ENCODE measurements around the gene LTBP3.

Gene LTBP3

GRCh38 chr11:65592858-65593517, 34.8 kb upstream of the LTBP3 start:
- Mint-ChIP-seq H3K27me3 (ENCODE audit: low read depth, poor library complexity) (peaks cover 47% of the 10 kb centered on the region), H3K4me1 (peaks cover 51% of the 10 kb centered on the region), H3K9me3 (no peaks in the 10 kb centered on the region), H3K4me3 (peak overlapping the region; percentile 62), H3K36me3 (ENCODE audit: low read depth) (peaks cover 10% of the 10 kb centered on the region), H3K27ac (no peak overlapping the region)
- TF ChIP-seq CTCF (IDR thresholded peaks at IDR 0.05): no peak
- DNase-seq: no peak

- Mint-ChIP-seq H3K4me3 (peak overlapping the region; percentile 59), H3K4me1 (peaks cover 59% of the 10 kb centered on the region), H3K27me3 (ENCODE audit: low read depth, poor library complexity) (peaks cover 47% of the 10 kb centered on the region), H3K27ac (no peak overlapping the region), H3K9me3 (no peaks in the 10 kb centered on the region), H3K36me3 (ENCODE audit: low read depth) (peaks cover 5% of the 10 kb centered on the region)
- DNase-seq: peak; percentile 72
- no peak for TF ChIP-seq CTCF (IDR thresholded peaks at IDR 0.05)
Measured at GRCh38 chr11:65591939-65592857, 34.0 kb upstream of the LTBP3 start.

- Mint-ChIP-seq H3K4me1 (peaks cover 74% of the 10 kb centered on the region), H3K27ac (no peak overlapping the region), H3K27me3 (ENCODE audit: low read depth, poor library complexity) (peaks cover 50% of the 10 kb centered on the region), H3K9me3 (no peaks in the 10 kb centered on the region), H3K36me3 (ENCODE audit: low read depth) (peaks cover 5% of the 10 kb centered on the region), H3K4me3 (no peak overlapping the region)
- TF ChIP-seq CTCF (IDR thresholded peaks at IDR 0.05): no peak
- DNase-seq: no peak
Measured at GRCh38 chr11:65590240-65590738, 32.1 kb upstream of the LTBP3 start.

- H3K4me3 Mint-ChIP-seq: no peak overlapping the region
- peaks cover 51% of the 10 kb centered on the region for H3K27me3 Mint-ChIP-seq (ENCODE audit: low read depth, poor library complexity)
- H3K9me3 Mint-ChIP-seq: no peaks in the 10 kb centered on the region
- H3K36me3 Mint-ChIP-seq (ENCODE audit: low read depth): peaks cover 5% of the 10 kb centered on the region
- TF ChIP-seq CTCF (IDR thresholded peaks at IDR 0.05): no peak
- peaks cover 71% of the 10 kb centered on the region for H3K4me1 Mint-ChIP-seq
- DNase-seq: no peak
- no peak overlapping the region for H3K27ac Mint-ChIP-seq
Measured at GRCh38 chr11:65589444-65590239, 31.5 kb upstream of the LTBP3 start.

- H3K36me3 Mint-ChIP-seq (ENCODE audit: low read depth): peaks cover 5% of the 10 kb centered on the region
- peak; percentile 43 for TF ChIP-seq CTCF (IDR thresholded peaks at IDR 0.05)
- DNase-seq: no peak
- peaks cover 70% of the 10 kb centered on the region for H3K4me1 Mint-ChIP-seq
- H3K27ac Mint-ChIP-seq: peak overlapping the region; percentile 39
- H3K9me3 Mint-ChIP-seq: no peaks in the 10 kb centered on the region
- H3K4me3 Mint-ChIP-seq: no peak overlapping the region
- peaks cover 50% of the 10 kb centered on the region for H3K27me3 Mint-ChIP-seq (ENCODE audit: low read depth, poor library complexity)
Measured at GRCh38 chr11:65588199-65589054, 30.3 kb upstream of the LTBP3 start.
